HL-60 (cell line): ENCODE measurements around the gene SULT2B1.
"Not testable (repeated sequence)": the region's sequence is repeated elsewhere in the genome, so short reads cannot be mapped to it uniquely, and the experiment has no call there.

Experiments used
- DNase-seq, 2 experiments: peaks; one replicate each; pipeline ENCODE4 v3.0.0-alpha.2; 2010 to 2020; ENCODE audit warnings: low read depth in 1 of 2, low spot score in 1 of 2
- H3K27ac ChIP-seq: fragments of 250-450 bp; sonication (Bioruptor Pico); replicated peaks from 2 replicates; pipeline ENCODE4 v1.5.1; 2020; ENCODE audit warnings: mild to moderate bottlenecking, moderate library complexity
- H3K27me3 ChIP-seq: fragments of 250-450 bp; sonication (Bioruptor Pico); 2 replicates; pipeline ENCODE4 v1.5.1; 2021; ENCODE audit warnings: mild to moderate bottlenecking, moderate library complexity; ENCODE audit not compliant: insufficient read depth, poor library complexity, severe bottlenecking
- H3K4me3 ChIP-seq: replicated peaks from 2 replicates; pipeline ENCODE4 v1.5.1; 2011; ENCODE audit warnings: mild to moderate bottlenecking, control low read depth, low read length; ENCODE audit not compliant: insufficient read depth
- GABPA ChIP-seq: IDR thresholded peaks from 2 replicates; pipeline ENCODE4 v1.6.1; 2012; ENCODE audit warnings: low read depth
- POLR2AphosphoS5 ChIP-seq: IDR thresholded peaks from 2 replicates; pipeline ENCODE4 v1.6.1; 2012; ENCODE audit warnings: low read depth
- REST ChIP-seq: IDR thresholded peaks from 2 replicates; pipeline ENCODE4 v1.6.1; 2012; ENCODE audit warnings: low read depth; ENCODE audit not compliant: insufficient replicate concordance
- SPI1 ChIP-seq: IDR thresholded peaks from 2 replicates; pipeline ENCODE4 v1.6.1; 2012; ENCODE audit warnings: low read depth, mild to moderate bottlenecking, borderline replicate concordance
- TF ChIP-seq, protein P1 (sequence below): IDR thresholded peaks from one replicate; pipeline ENCODE4 v1.5.1; 2011; ENCODE audit warnings: low read length, control low read depth, inconsistent platforms; ENCODE audit not compliant: insufficient read depth

Gene SULT2B1

DNA sequence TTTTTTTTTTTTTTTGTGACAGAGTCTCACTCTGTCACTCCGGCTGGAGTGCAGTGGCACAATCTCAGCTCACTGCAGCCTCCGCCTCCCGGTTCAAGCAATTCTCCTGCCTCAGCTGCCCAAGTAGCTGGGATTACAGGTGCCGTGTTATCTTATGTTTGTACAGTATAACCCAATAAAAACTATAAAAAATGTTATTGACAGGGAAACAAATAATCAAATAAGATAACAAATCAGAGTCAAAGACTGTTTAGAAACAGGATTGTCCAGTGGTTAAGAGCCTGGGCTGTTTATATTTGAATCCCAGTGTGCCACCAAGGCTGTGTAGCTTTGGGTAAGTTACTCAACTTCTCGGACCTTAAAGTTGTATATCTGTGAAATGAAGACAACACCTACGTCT lies 21.2 kb upstream of the SULT2B1 start:
- DNase-seq = no peak
- no peak overlapping the region for H3K4me3 ChIP-seq
- H3K27me3 ChIP-seq = no peaks in the 10 kb centered on the region
- no peak overlapping the region for H3K27ac ChIP-seq
- TF ChIP-seq SPI1 (no peak), POLR2AphosphoS5 (no peak), REST (no peak), GABPA (no peak)
- TF ChIP-seq, protein P1, sequence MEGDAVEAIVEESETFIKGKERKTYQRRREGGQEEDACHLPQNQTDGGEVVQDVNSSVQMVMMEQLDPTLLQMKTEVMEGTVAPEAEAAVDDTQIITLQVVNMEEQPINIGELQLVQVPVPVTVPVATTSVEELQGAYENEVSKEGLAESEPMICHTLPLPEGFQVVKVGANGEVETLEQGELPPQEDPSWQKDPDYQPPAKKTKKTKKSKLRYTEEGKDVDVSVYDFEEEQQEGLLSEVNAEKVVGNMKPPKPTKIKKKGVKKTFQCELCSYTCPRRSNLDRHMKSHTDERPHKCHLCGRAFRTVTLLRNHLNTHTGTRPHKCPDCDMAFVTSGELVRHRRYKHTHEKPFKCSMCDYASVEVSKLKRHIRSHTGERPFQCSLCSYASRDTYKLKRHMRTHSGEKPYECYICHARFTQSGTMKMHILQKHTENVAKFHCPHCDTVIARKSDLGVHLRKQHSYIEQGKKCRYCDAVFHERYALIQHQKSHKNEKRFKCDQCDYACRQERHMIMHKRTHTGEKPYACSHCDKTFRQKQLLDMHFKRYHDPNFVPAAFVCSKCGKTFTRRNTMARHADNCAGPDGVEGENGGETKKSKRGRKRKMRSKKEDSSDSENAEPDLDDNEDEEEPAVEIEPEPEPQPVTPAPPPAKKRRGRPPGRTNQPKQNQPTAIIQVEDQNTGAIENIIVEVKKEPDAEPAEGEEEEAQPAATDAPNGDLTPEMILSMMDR = no peak

DNA sequence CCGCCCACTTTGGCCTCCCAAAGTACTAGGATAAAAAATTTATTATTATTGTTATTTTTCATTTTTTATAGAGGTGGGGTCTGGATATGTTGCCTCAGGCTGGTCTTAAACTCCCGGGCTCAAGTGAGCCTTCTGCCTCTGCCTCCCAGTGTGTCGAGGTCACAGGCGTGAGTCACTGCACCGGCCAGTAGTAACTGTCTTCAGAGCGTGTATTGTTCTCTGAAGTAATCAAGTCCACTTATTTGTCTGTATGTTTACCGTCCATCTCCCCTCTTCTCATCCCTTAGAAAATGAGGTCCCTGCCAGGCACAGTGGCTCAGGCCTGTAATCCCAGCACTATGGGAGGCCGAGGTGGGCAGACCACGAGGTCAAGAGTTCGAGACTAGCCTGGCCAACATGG lies 18.2 kb upstream of the SULT2B1 start:
- Histone ChIP-seq H3K27me3 (no peaks in the 10 kb centered on the region), H3K4me3 (no peak overlapping the region), H3K27ac (no peak overlapping the region)
- no peak for DNase-seq
- TF ChIP-seq POLR2AphosphoS5 (no peak), SPI1 (no peak), GABPA (no peak), REST (no peak)

GRCh38 chr19:48537541-48537940 lies 14.4 kb upstream of the SULT2B1 start:
- TF ChIP-seq, protein P1 = no peak
- Histone ChIP-seq H3K27ac (no peak overlapping the region), H3K27me3 (no peaks in the 10 kb centered on the region), H3K4me3 (no peak overlapping the region)
- DNase-seq = no peak

DNA sequence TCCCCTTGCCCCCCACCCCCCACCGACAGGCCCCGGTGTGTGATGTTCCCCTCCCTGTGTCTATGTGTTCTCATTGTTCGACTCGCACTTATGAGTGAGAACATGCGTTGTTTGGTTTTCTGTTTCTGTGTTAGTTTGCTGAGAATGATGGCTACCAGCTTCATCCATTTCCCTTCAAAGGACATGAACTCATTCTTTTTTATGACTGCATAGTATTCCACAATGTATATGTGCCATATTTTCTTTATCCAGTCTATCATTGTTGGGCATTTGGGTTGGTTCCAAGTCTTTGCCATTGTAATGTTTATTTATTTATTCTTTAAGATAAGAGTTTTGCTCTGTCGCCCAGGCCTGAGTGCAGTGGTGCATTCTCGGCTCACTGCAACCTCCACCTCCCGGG lies 13.9 kb upstream of the SULT2B1 start:
- DNase-seq, H3K4me3 ChIP-seq, H3K27me3 ChIP-seq, H3K27ac ChIP-seq: not testable (repeated sequence)

- no peak for TF ChIP-seq REST
- TF ChIP-seq POLR2AphosphoS5 = no peak
- TF ChIP-seq SPI1 = no peak
- DNase-seq = no peak
- no peak overlapping the region for H3K4me3 ChIP-seq
- H3K27ac ChIP-seq = no peak overlapping the region
- no peaks in the 10 kb centered on the region for H3K27me3 ChIP-seq
These were observed 12.4 kb upstream of the SULT2B1 start for GRCh38 chr19:48539503-48540096.
